ENCODE results near the gene HAND1.

Gene HAND1

GRCh38 chr5:154483654-154484392 lies 5.8 kb upstream of the HAND1 start:
- H3K9me2 ChIP-seq (replicated peaks; ENCODE audit: low read depth, low read length): no peaks in the 10 kb centered on the region
- no peaks in the 10 kb centered on the region for H4K20me1 ChIP-seq (ENCODE audit: insufficient read depth, low read length, poor library complexity, severe bottlenecking)
- no peak overlapping the region for H2AFZ ChIP-seq (ENCODE audit: low read length)
- no peak overlapping the region for H3K9ac ChIP-seq (ENCODE audit: low read depth, low read length, poor library complexity, severe bottlenecking)
- no peaks in the 10 kb centered on the region for H3F3A ChIP-seq (ENCODE audit: low read depth)
- no peaks in the 10 kb centered on the region for H3K79me2 ChIP-seq (ENCODE audit: insufficient read depth, low read length)
- no peaks in the 10 kb centered on the region for H3K36me3 ChIP-seq (ENCODE audit: insufficient read depth, low read length)
- no peaks in the 10 kb centered on the region for H3K27me3 ChIP-seq (ENCODE audit: insufficient read depth, low read length, poor library complexity, severe bottlenecking)
- H3K9me3 ChIP-seq (ENCODE audit: insufficient read depth, low read depth, low read length): no peaks in the 10 kb centered on the region
- H3K4me1 ChIP-seq (ENCODE audit: insufficient read depth, low read length, poor library complexity, severe bottlenecking): no peaks in the 10 kb centered on the region
- no peak overlapping the region for H3K4me2 ChIP-seq (ENCODE audit: low read depth, low read length, poor library complexity, severe bottlenecking)
- TF ChIP-seq EZH2phosphoT487 (IDR thresholded peaks at IDR 0.05; ENCODE audit: borderline replicate concordance): no peak
- no peak for TF ChIP-seq CTCF (conservative IDR thresholded peaks at IDR 0.05; ENCODE audit: low read length)
- no peak overlapping the region for H3K4me3 ChIP-seq (ENCODE audit: low read length, poor library complexity, severe bottlenecking)

GRCh38 chr5:154482528-154483449 lies 4.8 kb upstream of the HAND1 start:
- Histone ChIP-seq H3K79me2 (ENCODE audit: insufficient read depth, low read length) (no peaks in the 10 kb centered on the region), H3K4me1 (ENCODE audit: insufficient read depth, low read length, poor library complexity, severe bottlenecking) (no peaks in the 10 kb centered on the region), H3K9me2 (replicated peaks; ENCODE audit: low read depth, low read length) (no peaks in the 10 kb centered on the region), H3K4me3 (ENCODE audit: low read length, poor library complexity, severe bottlenecking) (no peak overlapping the region), H3K9ac (ENCODE audit: low read depth, low read length, poor library complexity, severe bottlenecking) (no peak overlapping the region), H3K9me3 (ENCODE audit: insufficient read depth, low read depth, low read length) (no peaks in the 10 kb centered on the region), H2AFZ (ENCODE audit: low read length) (no peak overlapping the region), H3F3A (ENCODE audit: low read depth) (no peaks in the 10 kb centered on the region), H4K20me1 (ENCODE audit: insufficient read depth, low read length, poor library complexity, severe bottlenecking) (no peaks in the 10 kb centered on the region), H3K27me3 (ENCODE audit: insufficient read depth, low read length, poor library complexity, severe bottlenecking) (no peaks in the 10 kb centered on the region), H3K4me2 (ENCODE audit: low read depth, low read length, poor library complexity, severe bottlenecking) (no peak overlapping the region), H3K36me3 (ENCODE audit: insufficient read depth, low read length) (no peaks in the 10 kb centered on the region)
- TF ChIP-seq CTCF (conservative IDR thresholded peaks at IDR 0.05; ENCODE audit: low read length) (no peak), EZH2phosphoT487 (IDR thresholded peaks at IDR 0.05; ENCODE audit: borderline replicate concordance) (no peak)

GRCh38 chr5:154481584-154482381 lies 3.8 kb upstream of the HAND1 start:
- Histone ChIP-seq H3K79me2 (ENCODE audit: insufficient read depth, low read length) (no peaks in the 10 kb centered on the region), H3K4me1 (ENCODE audit: insufficient read depth, low read length, poor library complexity, severe bottlenecking) (no peaks in the 10 kb centered on the region), H3K36me3 (ENCODE audit: insufficient read depth, low read length) (no peaks in the 10 kb centered on the region), H4K20me1 (ENCODE audit: insufficient read depth, low read length, poor library complexity, severe bottlenecking) (no peaks in the 10 kb centered on the region), H3F3A (ENCODE audit: low read depth) (no peaks in the 10 kb centered on the region), H3K9me3 (ENCODE audit: insufficient read depth, low read depth, low read length) (no peaks in the 10 kb centered on the region), H2AFZ (ENCODE audit: low read length) (no peak overlapping the region), H3K4me2 (ENCODE audit: low read depth, low read length, poor library complexity, severe bottlenecking) (no peak overlapping the region), H3K9ac (ENCODE audit: low read depth, low read length, poor library complexity, severe bottlenecking) (no peak overlapping the region), H3K9me2 (replicated peaks; ENCODE audit: low read depth, low read length) (no peaks in the 10 kb centered on the region), H3K4me3 (ENCODE audit: low read length, poor library complexity, severe bottlenecking) (no peak overlapping the region), H3K27me3 (ENCODE audit: insufficient read depth, low read length, poor library complexity, severe bottlenecking) (no peaks in the 10 kb centered on the region)
- TF ChIP-seq CTCF (conservative IDR thresholded peaks at IDR 0.05; ENCODE audit: low read length) (no peak), EZH2phosphoT487 (IDR thresholded peaks at IDR 0.05; ENCODE audit: borderline replicate concordance) (no peak)
